ENCODE results near the gene TUBA4A.

TUBA4A gene

DNA sequence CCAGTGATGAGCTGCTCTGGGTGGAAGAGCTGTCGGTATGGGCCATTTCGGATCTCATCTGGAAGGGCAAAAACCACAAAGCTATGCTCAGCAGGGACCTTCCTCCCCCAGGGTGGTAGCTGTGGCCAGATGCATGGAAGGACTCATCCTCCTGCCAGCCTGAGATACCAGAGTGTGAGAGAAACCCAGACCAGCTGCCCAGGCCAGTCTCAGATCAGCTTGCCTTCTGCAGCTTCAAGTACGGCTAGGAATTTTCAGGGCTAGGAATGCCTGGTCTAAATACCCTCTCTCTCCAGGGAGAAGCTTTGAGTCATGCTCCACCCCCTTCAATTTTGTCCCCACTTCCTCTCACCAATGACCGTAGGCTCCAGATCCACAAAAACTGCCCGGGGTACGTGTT, 2.1 kb downstream of the TUBA4A start:
- no peak for DNase-seq (ENCODE audit: extremely low read depth, low read depth)
- TF ChIP-seq, protein P1, sequence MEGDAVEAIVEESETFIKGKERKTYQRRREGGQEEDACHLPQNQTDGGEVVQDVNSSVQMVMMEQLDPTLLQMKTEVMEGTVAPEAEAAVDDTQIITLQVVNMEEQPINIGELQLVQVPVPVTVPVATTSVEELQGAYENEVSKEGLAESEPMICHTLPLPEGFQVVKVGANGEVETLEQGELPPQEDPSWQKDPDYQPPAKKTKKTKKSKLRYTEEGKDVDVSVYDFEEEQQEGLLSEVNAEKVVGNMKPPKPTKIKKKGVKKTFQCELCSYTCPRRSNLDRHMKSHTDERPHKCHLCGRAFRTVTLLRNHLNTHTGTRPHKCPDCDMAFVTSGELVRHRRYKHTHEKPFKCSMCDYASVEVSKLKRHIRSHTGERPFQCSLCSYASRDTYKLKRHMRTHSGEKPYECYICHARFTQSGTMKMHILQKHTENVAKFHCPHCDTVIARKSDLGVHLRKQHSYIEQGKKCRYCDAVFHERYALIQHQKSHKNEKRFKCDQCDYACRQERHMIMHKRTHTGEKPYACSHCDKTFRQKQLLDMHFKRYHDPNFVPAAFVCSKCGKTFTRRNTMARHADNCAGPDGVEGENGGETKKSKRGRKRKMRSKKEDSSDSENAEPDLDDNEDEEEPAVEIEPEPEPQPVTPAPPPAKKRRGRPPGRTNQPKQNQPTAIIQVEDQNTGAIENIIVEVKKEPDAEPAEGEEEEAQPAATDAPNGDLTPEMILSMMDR (IDR thresholded peaks at IDR 0.05; ENCODE audit: low read depth, low read length), result no peak

- TF ChIP-seq, protein P1 (IDR thresholded peaks at IDR 0.05; ENCODE audit: low read depth, low read length), result no peak
- no peak for DNase-seq (ENCODE audit: extremely low read depth, low read depth)
Measured at GRCh38 chr2:219250049-219250781, 3.5 kb downstream of the TUBA4A start.

- TF ChIP-seq, protein P1 (IDR thresholded peaks at IDR 0.05; ENCODE audit: low read depth, low read length), result no peak
- peak; percentile 52 for DNase-seq (ENCODE audit: extremely low read depth, low read depth)
Measured at GRCh38 chr2:219249203-219249980, 4.3 kb downstream of the TUBA4A start.

DNA sequence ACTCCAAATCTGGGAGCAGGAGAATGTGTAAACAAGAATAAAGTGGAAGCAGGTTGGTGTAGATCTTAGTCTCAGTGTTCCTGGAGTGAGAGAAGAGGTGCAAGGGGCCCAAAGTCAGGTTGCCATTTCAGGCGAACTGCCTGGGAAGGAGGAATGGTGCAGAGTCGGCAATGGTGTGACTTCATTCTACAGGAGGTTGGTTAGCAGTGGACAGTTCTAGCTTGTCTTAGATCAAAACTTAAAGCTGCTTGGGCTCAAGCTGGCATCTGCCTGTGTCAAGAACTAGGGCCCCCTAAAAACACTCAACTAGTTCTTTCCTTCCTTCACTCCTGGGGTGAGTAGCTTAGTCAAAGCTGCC, 4.9 kb downstream of the TUBA4A start:
- DNase-seq (ENCODE audit: extremely low read depth, low read depth), result no peak
- TF ChIP-seq, protein P1 (IDR thresholded peaks at IDR 0.05; ENCODE audit: low read depth, low read length), result no peak

- TF ChIP-seq, protein P1 (IDR thresholded peaks at IDR 0.05; ENCODE audit: low read depth, low read length), result no peak
- DNase-seq (ENCODE audit: extremely low read depth, low read depth), result no peak
Measured at GRCh38 chr2:219247678-219248642, 5.8 kb downstream of the TUBA4A start.

GRCh38 chr2:219246559-219246958, 7.2 kb downstream of the TUBA4A start:
- TF ChIP-seq, protein P1 (IDR thresholded peaks at IDR 0.05; ENCODE audit: low read depth, low read length), result no peak

More at GRCh38 chr2:219246559-219246958, 7.2 kb downstream of the TUBA4A start:
- DNase-seq (ENCODE audit: extremely low read depth, low read depth), result no peak

Data from AG09319 (cell line).